ENCODE measurements around the gene PTPN4. TPM values are rescaled to one million over a fixed set of nuclear protein-coding genes. Genes with fewer than 3 reads are reported as not detected.

PTPN4 gene
- total and polyA plus RNA-seq, 2 experiments from 2014 or later, result 41.6 to 90.4 TPM

- DNase-seq (ENCODE audit: low spot score), result no peak
- no peaks in the 10 kb centered on the region for H3K27me3 ChIP-seq (ENCODE audit: insufficient read depth)
- H3K27ac Mint-ChIP-seq, result no peak overlapping the region
Observed at GRCh38 chr2:119712571-119712970, 47.2 kb upstream of the PTPN4 start.

More at GRCh38 chr2:119712571-119712970, 47.2 kb upstream of the PTPN4 start:
- Histone ChIP-seq H3K4me1 (ENCODE audit: insufficient read depth) (no peaks in the 10 kb centered on the region), H3K9me2 (ENCODE audit: insufficient read depth) (no peaks in the 10 kb centered on the region), H3K36me3 (ENCODE audit: insufficient read depth) (no peaks in the 10 kb centered on the region), H3K79me2 (replicated peaks; ENCODE audit: insufficient read depth) (no peaks in the 10 kb centered on the region), H2AFZ (no peak overlapping the region), H3F3A (replicated peaks; ENCODE audit: low read depth) (no peaks in the 10 kb centered on the region), H4K20me1 (replicated peaks; ENCODE audit: insufficient read depth) (no peaks in the 10 kb centered on the region), H3K27ac (ENCODE audit: low read depth) (no peak overlapping the region), H3K4me2 (no peak overlapping the region), H3K4me3 (no peak overlapping the region)
- no peaks in the 10 kb centered on the region for H3K36me3 Mint-ChIP-seq (ENCODE audit: low read depth)
- TF ChIP-seq CREB1 (CRISPR knock-in tag; IDR thresholded peaks at IDR 0.05; ENCODE audit: low read depth), result no peak
- TF ChIP-seq NANOG (IDR thresholded peaks at IDR 0.05; ENCODE audit: borderline replicate concordance), result no peak
- no peak for TF ChIP-seq EZH2 (IDR thresholded peaks at IDR 0.05; ENCODE audit: low read depth, unreplicated experiment)
- no peak for TF ChIP-seq STAT1 (IDR thresholded peaks at IDR 0.05; ENCODE audit: unreplicated experiment)
- TF ChIP-seq CTCF (conservative IDR thresholded peaks at IDR 0.05; ENCODE audit: low read depth in 2 of 2), result no peak
- no peak for TF ChIP-seq EZH2phosphoT487 (IDR thresholded peaks at IDR 0.05; ENCODE audit: unreplicated experiment)
- TF ChIP-seq REST (IDR thresholded peaks at IDR 0.05; ENCODE audit: unreplicated experiment), result no peak
- no peak for TF ChIP-seq ETS1 (IDR thresholded peaks at IDR 0.05)
- no peak for TF ChIP-seq JUNB (IDR thresholded peaks at IDR 0.05; ENCODE audit: unreplicated experiment)
- TF ChIP-seq ZNF331 (CRISPR knock-in tag; IDR thresholded peaks at IDR 0.05; ENCODE audit: low read depth), result no peak
- no peak for TF ChIP-seq ZNF114 (CRISPR knock-in tag; IDR thresholded peaks at IDR 0.05)
- no peak for TF ChIP-seq ZNF462 (CRISPR knock-in tag; IDR thresholded peaks at IDR 0.05)
- TF ChIP-seq POLR2AphosphoS5 (IDR thresholded peaks at IDR 0.05; ENCODE audit: low read depth), result no peak
- H3K4me1 Mint-ChIP-seq, result peaks cover 5% of the 10 kb centered on the region; the same call in 2 of the 3 replicates
- H3K9me3 Mint-ChIP-seq, result no peaks in the 10 kb centered on the region
- H3K27me3 Mint-ChIP-seq (ENCODE audit: insufficient read depth, low read depth, poor library complexity), result peaks cover 11% of the 10 kb centered on the region
- no peak for ATAC-seq
- H3K4me3 Mint-ChIP-seq, result no peak overlapping the region

Measured in GM23338 (cell line).